ENCODE results near the gene WASF3.
A peak's percentile ranks its signal among the peaks of the same experiment; 100 is the strongest.
"Not testable (repeated sequence)": the region's sequence is repeated elsewhere in the genome, so short reads cannot be mapped to it uniquely, and the experiment has no call there.

Gene WASF3

GRCh38 chr13:26721251-26722121, 164.0 kb downstream of the WASF3 start:
- ChIA-PET CTCF (interaction anchor here (1.1 to 7.2 kb wide), 5 partner anchors 15 to 150 kb away, joined by 3 to 94 read pairs (median 3); no protein-coding TSS in a partner anchor), POLR2A (interaction anchor here (1.0 kb wide), 2 partner anchors 39 to 193 kb away, joined by 3 read pairs; partner anchors contain the start of gene GPR12)
- Histone ChIP-seq H3K27ac (ENCODE audit: insufficient read depth in 1 of 2, low read depth in 1 of 2, low read length in 2 of 2, poor library complexity in 1 of 2, severe bottlenecking in 2 of 2) (peak overlapping the region; percentile 85 to 96), H3K27me3 (replicated peaks in 2 of 5; ENCODE audit: control insufficient read depth in 4 of 5, insufficient read depth in 5 of 5, low read length in 4 of 5) (no peaks in the 10 kb centered on the region), H3K36me3 (ENCODE audit: control insufficient read depth in 4 of 4, insufficient read depth in 4 of 4, low read length in 3 of 4) (no peaks in the 10 kb centered on the region), H3K4me3 (ENCODE audit: control insufficient read depth in 1 of 7, extremely low read depth in 1 of 7, insufficient read depth in 4 of 7, low read depth in 2 of 7, low read length in 6 of 7) (peak overlapping the region in 5 of 7 experiments; percentile 20 to 69 (median 56)), H3K4me1 (ENCODE audit: control extremely low read depth in 1 of 4, control insufficient read depth in 4 of 4, insufficient read depth in 4 of 4, low read length in 3 of 4) (peaks cover 24 to 53% (median 44%) of the 10 kb centered on the region in 4 experiments), H3K9me3 (ENCODE audit: control extremely low read depth in 1 of 5, control insufficient read depth in 4 of 5, insufficient read depth in 2 of 5, low read depth in 1 of 5, low read length in 4 of 5) (no peaks in the 10 kb centered on the region)
- 28% methylated on average over 26 of the region's 26 CpGs for WGBS (ENCODE audit: insufficient coverage)
- peak; percentile 81 to 94 (median 94) for DNase-seq

- POLR2A ChIA-PET, result no interaction called here
- Histone ChIP-seq H3K36me3 (ENCODE audit: control insufficient read depth in 4 of 4, insufficient read depth in 4 of 4, low read length in 3 of 4) (no peaks in the 10 kb centered on the region), H3K4me1 (ENCODE audit: control extremely low read depth in 1 of 4, control insufficient read depth in 4 of 4, insufficient read depth in 4 of 4, low read length in 3 of 4) (peaks cover 24 to 53% (median 43%) of the 10 kb centered on the region in 4 experiments), H3K27ac (ENCODE audit: insufficient read depth in 1 of 2, low read depth in 1 of 2, low read length in 2 of 2, poor library complexity in 1 of 2, severe bottlenecking in 2 of 2) (peak overlapping the region in 1 of 2 experiments; percentile 96), H3K9me3 (ENCODE audit: control extremely low read depth in 1 of 5, control insufficient read depth in 4 of 5, insufficient read depth in 2 of 5, low read depth in 1 of 5, low read length in 4 of 5) (no peaks in the 10 kb centered on the region), H3K4me3 (ENCODE audit: control insufficient read depth in 1 of 7, extremely low read depth in 1 of 7, insufficient read depth in 4 of 7, low read depth in 2 of 7, low read length in 6 of 7) (peak overlapping the region in 3 of 7 experiments; percentile 53 to 69 (median 56)), H3K27me3 (replicated peaks in 2 of 5; ENCODE audit: control insufficient read depth in 4 of 5, insufficient read depth in 5 of 5, low read length in 4 of 5) (no peaks in the 10 kb centered on the region)
- CTCF ChIA-PET, result interaction anchor here (1.0 to 7.2 kb wide), 3 partner anchors 16 to 67 kb away, joined by 3 to 94 read pairs (median 3); no protein-coding TSS in a partner anchor
- no CpG with 5 or more reads among the region's 5 CpGs for WGBS (ENCODE audit: insufficient coverage)
- no peak for DNase-seq
Measured at GRCh38 chr13:26722321-26722720, 164.8 kb downstream of the WASF3 start.

- H3K4me3 ChIP-seq (ENCODE audit: control insufficient read depth in 1 of 7, extremely low read depth in 1 of 7, insufficient read depth in 4 of 7, low read depth in 2 of 7, low read length in 6 of 7); H3K27me3 ChIP-seq (replicated peaks in 2 of 5; ENCODE audit: control insufficient read depth in 4 of 5, insufficient read depth in 5 of 5, low read length in 4 of 5); CTCF ChIA-PET; H3K9me3 ChIP-seq (ENCODE audit: control extremely low read depth in 1 of 5, control insufficient read depth in 4 of 5, insufficient read depth in 2 of 5, low read depth in 1 of 5, low read length in 4 of 5); H3K27ac ChIP-seq (ENCODE audit: insufficient read depth in 1 of 2, low read depth in 1 of 2, low read length in 2 of 2, poor library complexity in 1 of 2, severe bottlenecking in 2 of 2); H3K36me3 ChIP-seq (ENCODE audit: control insufficient read depth in 4 of 4, insufficient read depth in 4 of 4, low read length in 3 of 4); DNase-seq; POLR2A ChIA-PET: not testable (repeated sequence)
- WGBS (ENCODE audit: insufficient coverage), result no CpG with 5 or more reads among the region's 31 CpGs
- peaks cover 24 to 49% (median 39%) of the 10 kb centered on the region in 4 experiments for H3K4me1 ChIP-seq (ENCODE audit: control extremely low read depth in 1 of 4, control insufficient read depth in 4 of 4, insufficient read depth in 4 of 4, low read length in 3 of 4)
Measured at GRCh38 chr13:26723620-26724019, 166.1 kb downstream of the WASF3 start.

GRCh38 chr13:26726684-26727083, 169.2 kb downstream of the WASF3 start:
- DNase-seq, result no peak
- H3K36me3 ChIP-seq (ENCODE audit: control insufficient read depth in 4 of 4, insufficient read depth in 4 of 4, low read length in 3 of 4), result no peaks in the 10 kb centered on the region
- WGBS (ENCODE audit: insufficient coverage), result 96% methylated on average over 4 of the region's 8 CpGs
- ChIA-PET POLR2A (no interaction called here), CTCF (interaction anchor here (1.0 kb wide), 1 partner anchor 19 kb away, joined by 3 read pairs; no protein-coding TSS in a partner anchor)
- no peak overlapping the region for H3K27ac ChIP-seq (ENCODE audit: insufficient read depth in 1 of 2, low read depth in 1 of 2, low read length in 2 of 2, poor library complexity in 1 of 2, severe bottlenecking in 2 of 2)
- no peak overlapping the region for H3K4me3 ChIP-seq (ENCODE audit: control insufficient read depth in 1 of 7, extremely low read depth in 1 of 7, insufficient read depth in 4 of 7, low read depth in 2 of 7, low read length in 6 of 7)
- H3K27me3 ChIP-seq (replicated peaks in 2 of 5; ENCODE audit: control insufficient read depth in 4 of 5, insufficient read depth in 5 of 5, low read length in 4 of 5), result no peaks in the 10 kb centered on the region
- H3K9me3 ChIP-seq (ENCODE audit: control extremely low read depth in 1 of 5, control insufficient read depth in 4 of 5, insufficient read depth in 2 of 5, low read depth in 1 of 5, low read length in 4 of 5), result no peaks in the 10 kb centered on the region
- peaks cover 9 to 19% (median 15%) of the 10 kb centered on the region in 4 experiments for H3K4me1 ChIP-seq (ENCODE audit: control extremely low read depth in 1 of 4, control insufficient read depth in 4 of 4, insufficient read depth in 4 of 4, low read length in 3 of 4)

DNA sequence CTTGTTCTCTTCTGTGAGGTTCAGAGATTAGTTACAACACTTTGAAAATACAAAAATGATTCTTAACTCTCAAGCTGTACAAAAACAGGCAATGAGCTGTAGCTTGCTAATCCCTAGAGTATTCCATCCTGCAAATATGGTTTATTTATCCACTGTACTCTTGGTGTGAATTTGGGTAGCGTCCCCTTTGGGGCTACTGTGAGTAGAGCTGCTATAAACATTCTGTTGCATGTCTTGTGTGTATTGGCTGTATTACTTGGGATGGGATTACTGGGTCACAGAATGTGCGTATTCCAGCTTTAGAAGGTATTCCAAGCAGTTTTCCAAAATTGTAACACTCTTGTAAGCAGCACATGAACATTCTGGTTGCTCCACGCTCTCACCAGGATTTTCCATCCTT, 169.6 kb downstream of the WASF3 start:
- ChIA-PET CTCF (interaction anchor here (1.0 kb wide), 1 partner anchor 19 kb away, joined by 3 read pairs; no protein-coding TSS in a partner anchor), POLR2A (no interaction called here)
- Histone ChIP-seq H3K4me3 (ENCODE audit: control insufficient read depth in 1 of 7, extremely low read depth in 1 of 7, insufficient read depth in 4 of 7, low read depth in 2 of 7, low read length in 6 of 7) (no peak overlapping the region), H3K9me3 (ENCODE audit: control extremely low read depth in 1 of 5, control insufficient read depth in 4 of 5, insufficient read depth in 2 of 5, low read depth in 1 of 5, low read length in 4 of 5) (no peaks in the 10 kb centered on the region), H3K27ac (ENCODE audit: insufficient read depth in 1 of 2, low read depth in 1 of 2, low read length in 2 of 2, poor library complexity in 1 of 2, severe bottlenecking in 2 of 2) (no peak overlapping the region), H3K4me1 (ENCODE audit: control extremely low read depth in 1 of 4, control insufficient read depth in 4 of 4, insufficient read depth in 4 of 4, low read length in 3 of 4) (peaks cover 6 to 15% (median 10%) of the 10 kb centered on the region in 4 experiments), H3K36me3 (ENCODE audit: control insufficient read depth in 4 of 4, insufficient read depth in 4 of 4, low read length in 3 of 4) (no peaks in the 10 kb centered on the region), H3K27me3 (replicated peaks in 2 of 5; ENCODE audit: control insufficient read depth in 4 of 5, insufficient read depth in 5 of 5, low read length in 4 of 5) (no peaks in the 10 kb centered on the region)
- DNase-seq, result no peak
- WGBS (ENCODE audit: insufficient coverage), result 84% methylated on average over 2 of the region's 3 CpGs

GRCh38 chr13:26727633-26728032, 170.2 kb downstream of the WASF3 start:
- H3K36me3 ChIP-seq (ENCODE audit: control insufficient read depth in 4 of 4, insufficient read depth in 4 of 4, low read length in 3 of 4), result no peaks in the 10 kb centered on the region
- no peaks in the 10 kb centered on the region for H3K27me3 ChIP-seq (replicated peaks in 2 of 5; ENCODE audit: control insufficient read depth in 4 of 5, insufficient read depth in 5 of 5, low read length in 4 of 5)
- ChIA-PET POLR2A (no interaction called here), CTCF (no interaction called here)
- H3K4me1 ChIP-seq (ENCODE audit: control extremely low read depth in 1 of 4, control insufficient read depth in 4 of 4, insufficient read depth in 4 of 4, low read length in 3 of 4), result peaks cover 2 to 10% (median 5%) of the 10 kb centered on the region in 4 experiments
- no peaks in the 10 kb centered on the region for H3K9me3 ChIP-seq (ENCODE audit: control extremely low read depth in 1 of 5, control insufficient read depth in 4 of 5, insufficient read depth in 2 of 5, low read depth in 1 of 5, low read length in 4 of 5)
- no peak for DNase-seq
- H3K4me3 ChIP-seq (ENCODE audit: control insufficient read depth in 1 of 7, extremely low read depth in 1 of 7, insufficient read depth in 4 of 7, low read depth in 2 of 7, low read length in 6 of 7), result no peak overlapping the region
- no peak overlapping the region for H3K27ac ChIP-seq (ENCODE audit: insufficient read depth in 1 of 2, low read depth in 1 of 2, low read length in 2 of 2, poor library complexity in 1 of 2, severe bottlenecking in 2 of 2)

GRCh38 chr13:26735677-26736076, 178.2 kb downstream of the WASF3 start:
- ChIA-PET CTCF (interaction anchor here (0.7 to 1.6 kb wide), 4 partner anchors 10 to 29 kb away, joined by 3 read pairs; no protein-coding TSS in a partner anchor), POLR2A (no interaction called here)

More at GRCh38 chr13:26735677-26736076, 178.2 kb downstream of the WASF3 start:
- DNase-seq, result no peak
- Histone ChIP-seq H3K27me3 (replicated peaks in 2 of 5; ENCODE audit: control insufficient read depth in 4 of 5, insufficient read depth in 5 of 5, low read length in 4 of 5) (no peaks in the 10 kb centered on the region), H3K9me3 (ENCODE audit: control extremely low read depth in 1 of 5, control insufficient read depth in 4 of 5, insufficient read depth in 2 of 5, low read depth in 1 of 5, low read length in 4 of 5) (peaks cover 0 to 13% (median 0%) of the 10 kb centered on the region in 5 experiments), H3K36me3 (ENCODE audit: control insufficient read depth in 4 of 4, insufficient read depth in 4 of 4, low read length in 3 of 4) (no peaks in the 10 kb centered on the region), H3K4me1 (ENCODE audit: control extremely low read depth in 1 of 4, control insufficient read depth in 4 of 4, insufficient read depth in 4 of 4, low read length in 3 of 4) (no peaks in the 10 kb centered on the region), H3K27ac (ENCODE audit: insufficient read depth in 1 of 2, low read depth in 1 of 2, low read length in 2 of 2, poor library complexity in 1 of 2, severe bottlenecking in 2 of 2) (no peak overlapping the region), H3K4me3 (ENCODE audit: control insufficient read depth in 1 of 7, extremely low read depth in 1 of 7, insufficient read depth in 4 of 7, low read depth in 2 of 7, low read length in 6 of 7) (no peak overlapping the region)
- WGBS (ENCODE audit: insufficient coverage), result 90% methylated on average over 9 of the region's 9 CpGs
